Measurements from ENCODE around the gene PRDX5.

GRCh38 chr11:64321533-64321932 is 3.6 kb downstream of the PRDX5 start:
- TF ChIP-seq, protein P1, sequence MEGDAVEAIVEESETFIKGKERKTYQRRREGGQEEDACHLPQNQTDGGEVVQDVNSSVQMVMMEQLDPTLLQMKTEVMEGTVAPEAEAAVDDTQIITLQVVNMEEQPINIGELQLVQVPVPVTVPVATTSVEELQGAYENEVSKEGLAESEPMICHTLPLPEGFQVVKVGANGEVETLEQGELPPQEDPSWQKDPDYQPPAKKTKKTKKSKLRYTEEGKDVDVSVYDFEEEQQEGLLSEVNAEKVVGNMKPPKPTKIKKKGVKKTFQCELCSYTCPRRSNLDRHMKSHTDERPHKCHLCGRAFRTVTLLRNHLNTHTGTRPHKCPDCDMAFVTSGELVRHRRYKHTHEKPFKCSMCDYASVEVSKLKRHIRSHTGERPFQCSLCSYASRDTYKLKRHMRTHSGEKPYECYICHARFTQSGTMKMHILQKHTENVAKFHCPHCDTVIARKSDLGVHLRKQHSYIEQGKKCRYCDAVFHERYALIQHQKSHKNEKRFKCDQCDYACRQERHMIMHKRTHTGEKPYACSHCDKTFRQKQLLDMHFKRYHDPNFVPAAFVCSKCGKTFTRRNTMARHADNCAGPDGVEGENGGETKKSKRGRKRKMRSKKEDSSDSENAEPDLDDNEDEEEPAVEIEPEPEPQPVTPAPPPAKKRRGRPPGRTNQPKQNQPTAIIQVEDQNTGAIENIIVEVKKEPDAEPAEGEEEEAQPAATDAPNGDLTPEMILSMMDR (IDR thresholded peaks at IDR 0.05) = no peak
- TF ChIP-seq EP300 (IDR thresholded peaks at IDR 0.05) (no peak), POLR2A (IDR thresholded peaks at IDR 0.05) (no peak), POLR2AphosphoS5 (IDR thresholded peaks at IDR 0.05) (peak in 2 of 3 donors; percentile 64 to 75)

Data from stomach (tissue), 4 donors.